CD4-positive, alpha-beta T cell treated with Interleukin-10 for 1 hour (primary cell): Measurements from ENCODE around the gene PRMT1.

ENCODE experiments used
- DNase-seq: peaks from one replicate; pipeline ENCODE4 v3.0.0-alpha.2; 2020

The PRMT1 gene

DNA sequence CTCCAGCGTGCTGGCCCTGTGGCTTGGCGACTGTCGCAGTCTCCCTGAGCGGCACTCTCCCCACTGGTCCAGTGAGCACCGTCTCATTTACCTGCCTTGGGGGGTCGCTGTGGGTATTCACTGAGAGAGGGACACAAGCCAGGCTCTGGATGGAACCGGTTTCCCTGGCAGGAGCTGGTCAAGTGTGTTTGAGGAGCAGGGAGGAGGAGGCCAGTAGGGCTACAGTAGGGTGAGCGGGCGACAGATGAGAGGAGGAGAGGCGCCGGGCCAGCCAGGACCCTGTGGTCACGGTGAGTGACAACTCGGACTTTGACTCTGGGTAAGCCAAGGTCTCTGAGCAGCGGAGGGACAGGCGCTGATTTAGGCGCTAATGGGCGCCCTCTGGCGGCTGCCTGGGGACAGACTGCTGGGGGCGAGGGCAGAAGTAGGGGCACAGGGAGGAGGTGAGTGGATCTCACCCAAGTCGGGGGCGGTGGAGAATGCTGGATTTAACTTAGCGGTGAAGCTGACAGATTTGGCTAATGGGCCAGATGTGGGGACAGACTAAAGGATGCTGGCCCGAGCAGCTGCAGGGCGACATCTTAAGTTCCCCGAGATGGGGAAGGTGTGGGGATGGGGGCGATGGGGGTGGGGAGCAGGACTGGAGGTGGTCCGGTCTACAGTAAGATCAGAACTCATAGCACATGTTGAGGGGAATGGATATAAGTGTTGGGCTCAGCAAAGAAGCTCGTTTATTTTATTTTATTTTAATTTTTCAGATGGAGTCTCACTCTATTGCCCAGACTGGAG, 4.7 kb upstream of the PRMT1 start:
- DNase-seq: peak; percentile 82

- DNase-seq: no peak
Observed at GRCh38 chr19:49676136-49676783, 811 bp upstream of the PRMT1 start.

- DNase-seq: peak; percentile 100
Observed at GRCh38 chr19:49676784-49677230, 264 bp upstream of the PRMT1 start.

DNA sequence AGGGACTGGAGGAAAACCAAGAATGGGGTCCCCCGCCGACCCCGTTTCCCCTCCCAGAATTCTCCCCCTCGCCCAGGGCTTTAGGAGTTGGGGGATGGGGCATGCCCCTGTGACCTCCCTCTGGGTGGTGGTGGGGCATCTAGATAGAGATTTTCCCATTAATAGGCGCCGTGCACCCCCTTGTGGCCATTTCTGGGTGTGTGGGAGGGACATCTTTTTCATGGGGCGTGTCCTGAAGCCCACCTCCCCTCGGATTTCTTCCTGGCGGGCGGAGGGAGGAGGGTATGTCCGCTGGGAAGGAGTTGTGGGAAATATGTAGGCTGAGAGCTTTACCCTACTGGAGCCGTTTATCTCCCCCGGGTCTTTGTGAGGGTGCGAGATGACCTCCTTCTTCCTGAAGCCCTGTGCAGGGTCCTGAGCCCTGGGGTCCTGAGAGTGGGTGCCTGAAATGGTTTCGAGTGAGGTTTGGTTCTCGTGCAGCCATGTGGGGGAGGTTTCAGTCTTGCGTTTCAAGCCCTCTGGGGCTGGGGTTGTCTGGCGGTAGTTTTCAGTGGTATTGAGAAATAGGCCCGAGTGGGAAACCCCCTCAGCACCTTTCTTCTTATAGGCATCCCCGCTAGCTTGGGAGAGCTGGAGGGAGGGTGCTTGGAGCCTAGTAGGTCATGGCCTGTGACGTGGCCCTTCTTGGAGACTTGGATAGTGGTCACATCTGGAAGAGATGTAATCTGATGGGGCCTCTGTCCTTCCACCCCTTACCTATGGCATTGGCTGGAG, 1.0 kb downstream of the PRMT1 start:
- peak; percentile 85 for DNase-seq

- DNase-seq: no peak
Observed at GRCh38 chr19:49678985-49679770, 2.1 kb downstream of the PRMT1 start.

DNA sequence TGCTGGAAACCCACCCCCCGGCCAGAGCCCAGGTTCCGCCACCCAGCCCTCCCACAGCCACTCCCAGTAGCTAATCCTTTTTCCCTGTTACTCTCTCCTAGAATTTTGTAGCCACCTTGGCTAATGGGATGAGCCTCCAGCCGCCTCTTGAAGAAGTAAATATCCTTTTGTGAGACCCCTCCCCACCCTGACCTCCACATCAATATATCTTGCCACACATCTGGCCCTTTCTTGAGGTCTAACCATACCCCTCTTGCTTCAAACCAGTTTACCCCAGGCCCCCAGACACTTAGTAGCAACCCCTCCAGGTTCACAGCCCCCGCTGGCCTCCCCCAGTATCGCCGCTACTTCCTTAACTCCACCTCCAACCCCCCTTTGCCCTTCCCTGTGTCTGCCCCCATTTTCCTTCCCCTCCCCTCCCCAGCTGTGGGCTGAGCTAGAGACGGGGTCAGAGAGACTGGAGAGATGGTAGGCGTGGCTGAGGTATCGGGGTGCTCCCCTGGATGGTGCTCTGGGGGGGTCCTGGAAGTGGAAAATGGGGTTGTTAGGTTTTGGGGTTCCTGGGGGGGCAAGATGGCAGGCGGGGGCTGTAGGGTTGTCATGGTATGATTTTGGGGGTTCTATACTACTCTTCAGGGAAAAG, 2.8 kb downstream of the PRMT1 start:
- no peak for DNase-seq

DNA sequence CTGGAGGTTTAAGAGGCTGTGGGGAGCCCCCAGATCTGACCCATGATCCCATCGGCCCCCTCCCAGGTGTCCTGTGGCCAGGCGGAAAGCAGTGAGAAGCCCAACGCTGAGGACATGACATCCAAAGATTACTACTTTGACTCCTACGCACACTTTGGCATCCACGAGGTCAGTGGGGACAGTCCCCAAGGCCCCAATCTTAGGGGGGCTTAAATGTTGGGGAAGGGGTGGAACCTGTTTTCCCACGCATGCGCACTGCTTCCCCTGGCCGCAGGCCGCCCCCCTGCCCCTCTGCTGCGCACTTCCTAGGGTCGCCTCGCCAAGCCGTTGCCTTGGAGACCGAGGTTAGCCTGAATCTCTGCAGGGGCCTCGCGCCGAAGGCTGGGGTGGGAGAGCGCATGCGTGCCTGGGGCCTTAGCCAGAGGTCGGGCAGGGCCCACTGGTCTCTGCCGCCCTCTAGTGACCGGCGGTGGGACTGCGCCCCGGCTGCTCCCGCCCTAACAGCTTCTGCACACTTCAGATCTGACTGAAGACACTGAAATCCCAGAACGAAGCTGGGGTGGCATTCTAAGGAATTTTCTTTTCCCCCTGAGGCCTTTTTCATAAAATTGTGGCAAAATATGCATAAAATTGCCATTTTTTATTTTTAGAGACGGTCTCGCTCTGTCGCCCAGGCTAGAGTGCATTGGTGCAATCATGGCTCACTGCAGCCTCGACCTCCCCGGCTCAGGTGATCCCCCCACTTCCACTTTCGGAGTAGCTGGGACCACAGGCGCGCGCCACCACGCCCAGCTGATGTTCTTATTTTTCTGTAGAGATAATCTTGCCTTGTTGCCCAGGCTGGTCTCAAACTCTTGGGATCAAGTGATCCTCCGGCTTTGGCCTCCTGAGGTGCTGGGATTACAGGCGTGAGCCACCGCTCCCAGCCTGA, 3.6 kb downstream of the PRMT1 start:
- DNase-seq: peak; percentile 92

- DNase-seq: no peak
Observed at GRCh38 chr19:49681830-49682229, 4.8 kb downstream of the PRMT1 start.

DNA sequence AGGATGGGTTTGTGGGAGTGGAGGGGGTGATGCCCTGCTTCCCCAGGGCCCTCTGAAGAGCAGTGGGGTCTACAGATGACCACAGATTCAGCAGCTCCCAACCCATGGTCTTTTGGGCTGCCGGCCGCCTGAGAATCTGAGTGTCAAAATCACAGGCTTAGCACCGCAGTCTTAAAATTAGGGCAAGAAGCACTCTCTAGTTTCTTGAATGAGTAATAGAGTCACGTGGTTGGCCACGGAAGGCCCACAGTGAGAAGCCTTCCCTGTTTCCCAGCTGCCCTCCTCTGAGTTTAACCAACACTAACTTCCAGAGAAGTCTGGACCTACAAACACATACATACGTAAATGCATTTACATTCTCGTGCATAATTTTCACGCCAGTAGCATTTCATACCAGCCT, 5.2 kb downstream of the PRMT1 start:
- DNase-seq: no peak

GRCh38 chr19:49683814-49684250, 6.8 kb downstream of the PRMT1 start:
- no peak for DNase-seq

DNA sequence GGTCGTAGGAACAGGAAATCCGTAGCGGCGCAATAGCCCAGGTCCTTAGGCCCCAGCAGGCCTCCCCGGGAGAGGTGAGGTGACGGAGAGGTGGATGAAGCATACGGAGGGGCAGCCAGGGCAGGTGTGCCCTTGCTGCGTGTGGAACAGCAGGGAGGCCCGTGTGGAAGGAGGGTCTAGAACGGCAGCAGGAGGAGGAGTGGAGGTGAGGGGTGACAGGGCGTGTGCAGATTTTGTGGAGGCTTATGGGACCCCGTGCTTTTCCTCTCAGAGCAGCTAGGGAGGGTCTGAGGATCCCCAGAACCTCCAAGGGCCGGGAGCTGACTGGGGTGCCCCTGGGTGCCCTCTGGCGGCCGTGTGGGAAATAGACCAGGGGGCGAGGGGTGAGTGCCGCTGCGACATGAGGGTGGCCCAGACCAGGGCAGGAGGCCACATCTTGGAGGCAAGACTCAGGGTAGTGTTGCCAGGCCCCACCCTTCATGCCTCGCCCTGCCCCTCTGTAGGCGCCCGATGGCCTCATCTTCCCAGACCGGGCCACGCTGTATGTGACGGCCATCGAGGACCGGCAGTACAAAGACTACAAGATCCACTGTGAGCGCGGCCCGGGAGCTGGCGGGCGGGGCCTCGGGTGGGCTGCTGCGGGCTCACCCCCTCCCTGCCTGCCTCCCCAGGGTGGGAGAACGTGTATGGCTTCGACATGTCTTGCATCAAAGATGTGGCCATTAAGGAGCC, 7.3 kb downstream of the PRMT1 start:
- peak; percentile 43 for DNase-seq

DNA sequence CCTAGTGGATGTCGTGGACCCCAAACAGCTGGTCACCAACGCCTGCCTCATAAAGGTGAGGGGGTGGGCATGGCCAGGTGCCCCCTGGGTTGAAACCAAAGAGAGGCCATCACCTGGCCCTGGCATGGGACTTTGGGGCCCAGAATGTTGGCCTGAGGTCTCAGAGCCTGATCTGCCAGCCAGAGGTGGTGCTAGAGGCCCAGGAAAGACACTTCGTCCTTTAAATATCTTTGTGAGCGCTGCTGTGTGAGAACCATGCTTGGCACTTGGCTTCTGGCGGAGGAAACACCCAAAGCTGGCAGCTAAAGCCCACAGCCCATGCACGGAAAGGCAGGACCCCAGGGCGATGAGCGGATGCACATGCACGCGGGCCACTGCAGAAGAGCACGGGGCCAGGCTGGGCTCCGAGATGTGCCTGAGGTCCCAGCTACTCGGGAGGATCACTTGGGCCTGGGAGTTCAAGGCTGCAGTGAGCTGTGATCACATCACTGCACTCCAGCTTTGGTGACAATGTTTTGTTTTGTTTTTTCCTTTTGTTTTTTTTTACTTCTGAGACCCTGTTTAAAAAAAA, 8.0 kb downstream of the PRMT1 start:
- DNase-seq: no peak

DNA sequence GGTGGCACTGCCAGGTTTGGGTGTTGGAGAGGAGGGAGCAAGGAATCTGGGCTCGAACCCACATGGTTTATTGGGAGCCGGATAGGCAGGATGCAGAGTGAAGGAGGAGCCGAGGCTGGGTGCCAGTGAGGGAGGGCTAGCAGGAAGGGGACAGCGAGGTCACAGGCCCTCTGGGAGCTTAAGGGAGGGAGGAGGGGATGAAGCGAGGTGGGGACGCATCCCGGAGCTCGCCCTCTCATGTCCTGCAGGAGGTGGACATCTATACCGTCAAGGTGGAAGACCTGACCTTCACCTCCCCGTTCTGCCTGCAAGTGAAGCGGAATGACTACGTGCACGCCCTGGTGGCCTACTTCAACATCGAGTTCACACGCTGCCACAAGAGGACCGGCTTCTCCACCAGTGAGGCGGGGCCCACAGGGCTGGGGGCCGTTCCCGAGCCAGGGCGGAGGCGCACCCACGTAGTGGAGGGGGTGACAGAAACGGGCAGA, 8.8 kb downstream of the PRMT1 start:
- no peak for DNase-seq

DNA sequence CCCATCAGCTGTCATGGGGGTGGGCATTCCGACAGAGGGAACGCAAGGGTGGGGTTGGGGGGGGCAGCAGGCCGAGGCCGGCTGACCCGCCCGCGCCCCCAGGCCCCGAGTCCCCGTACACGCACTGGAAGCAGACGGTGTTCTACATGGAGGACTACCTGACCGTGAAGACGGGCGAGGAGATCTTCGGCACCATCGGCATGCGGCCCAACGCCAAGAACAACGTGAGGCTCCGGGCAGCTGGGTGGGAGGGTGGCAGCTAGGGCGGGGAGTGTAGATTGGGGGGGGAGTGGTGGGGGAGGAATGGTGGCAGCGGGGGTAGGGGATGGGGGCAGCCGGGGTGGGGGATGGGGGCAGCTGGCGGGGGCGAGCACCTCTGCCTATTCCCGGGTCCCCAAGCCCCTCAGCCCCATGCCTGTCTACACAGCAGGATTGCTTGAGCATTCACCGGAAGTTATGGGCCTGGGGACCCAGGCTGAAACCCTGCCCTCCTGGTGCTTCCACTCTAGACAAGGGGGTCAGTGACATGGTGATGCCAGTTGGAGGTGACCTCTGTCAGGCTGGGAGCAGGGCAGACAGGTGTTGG, 9.5 kb downstream of the PRMT1 start:
- no peak for DNase-seq

GRCh38 chr19:49687150-49687549, 10.1 kb downstream of the PRMT1 start:
- DNase-seq: no peak

DNA sequence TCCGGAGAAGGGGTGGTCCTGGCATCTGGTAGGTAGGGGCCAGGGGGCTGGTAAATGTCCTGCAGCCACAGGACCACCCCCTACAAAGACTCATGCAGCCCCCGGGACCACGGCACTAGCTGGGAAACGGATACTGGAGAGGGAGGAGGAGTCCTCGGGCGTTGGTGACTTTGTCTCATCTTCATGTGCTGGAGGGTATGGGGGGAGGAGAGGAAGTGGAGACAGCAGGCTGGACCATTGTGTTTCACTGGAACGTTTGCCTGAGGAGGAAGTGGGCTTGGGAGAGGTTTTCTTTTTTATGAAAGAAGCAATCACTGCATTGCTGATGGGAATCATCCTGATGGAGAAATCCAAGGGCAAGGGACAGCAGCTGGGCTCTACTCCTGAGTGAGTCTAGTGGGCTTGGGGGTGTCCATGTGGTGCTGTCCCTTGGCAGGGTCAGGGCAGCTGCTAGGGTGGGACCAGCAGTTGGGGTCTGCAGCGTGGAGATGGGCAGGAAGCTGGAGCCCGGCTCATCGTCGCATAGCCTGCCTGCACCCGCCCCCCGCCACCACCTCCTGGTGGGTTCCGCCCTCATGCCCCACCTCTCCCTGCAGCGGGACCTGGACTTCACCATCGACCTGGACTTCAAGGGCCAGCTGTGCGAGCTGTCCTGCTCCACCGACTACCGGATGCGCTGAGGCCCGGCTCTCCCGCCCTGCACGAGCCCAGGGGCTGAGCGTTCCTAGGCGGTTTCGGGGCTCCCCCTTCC, 10.7 kb downstream of the PRMT1 start:
- DNase-seq: no peak

- no peak for DNase-seq
Observed at GRCh38 chr19:49688531-49689132, 11.6 kb downstream of the PRMT1 start.
